Measurements from ENCODE around the gene ZBTB16.

Gene ZBTB16

GRCh38 chr11:114106986-114107385 lies 47.5 kb downstream of the ZBTB16 start:
- DNase-seq (ENCODE audit: low spot score): no peak

- DNase-seq (ENCODE audit: low spot score): no peak
These were observed 49.1 kb downstream of the ZBTB16 start for GRCh38 chr11:114108501-114109205.

GRCh38 chr11:114109206-114110090 lies 49.9 kb downstream of the ZBTB16 start:
- no peak for DNase-seq (ENCODE audit: low spot score)

GRCh38 chr11:114110123-114110522 lies 50.6 kb downstream of the ZBTB16 start:
- no peak for DNase-seq (ENCODE audit: low spot score)

- no peak for DNase-seq (ENCODE audit: low spot score)
These were observed 51.7 kb downstream of the ZBTB16 start for GRCh38 chr11:114110952-114111947.

- no peak for DNase-seq (ENCODE audit: low spot score)
These were observed 56.0 kb downstream of the ZBTB16 start for GRCh38 chr11:114115451-114115928.

- no peak for DNase-seq (ENCODE audit: low spot score)
These were observed 56.8 kb downstream of the ZBTB16 start for GRCh38 chr11:114116357-114116756.

- no peak for DNase-seq (ENCODE audit: low spot score)
These were observed 57.3 kb downstream of the ZBTB16 start for GRCh38 chr11:114116800-114117199.

GRCh38 chr11:114120606-114121005 lies 61.1 kb downstream of the ZBTB16 start:
- no peak for DNase-seq (ENCODE audit: low spot score)

- DNase-seq (ENCODE audit: low spot score): no peak
These were observed 61.6 kb downstream of the ZBTB16 start for GRCh38 chr11:114121138-114121537.

- DNase-seq (ENCODE audit: low spot score): no peak
These were observed 62.4 kb downstream of the ZBTB16 start for GRCh38 chr11:114121804-114122504.

- no peak for DNase-seq (ENCODE audit: low spot score)
These were observed 63.2 kb downstream of the ZBTB16 start for GRCh38 chr11:114122686-114123085.

GRCh38 chr11:114123692-114124330 lies 64.3 kb downstream of the ZBTB16 start:
- DNase-seq (ENCODE audit: low spot score): no peak

GRCh38 chr11:114124601-114125144 lies 65.2 kb downstream of the ZBTB16 start:
- no peak for DNase-seq (ENCODE audit: low spot score)

- DNase-seq (ENCODE audit: low spot score): no peak
These were observed 66.0 kb downstream of the ZBTB16 start for GRCh38 chr11:114125531-114125930.

- peak; percentile 43 for DNase-seq (ENCODE audit: low spot score)
These were observed 66.4 kb downstream of the ZBTB16 start for GRCh38 chr11:114125959-114126358.

- DNase-seq (ENCODE audit: low spot score): no peak
These were observed 68.9 kb downstream of the ZBTB16 start for GRCh38 chr11:114128399-114128798.

GRCh38 chr11:114129142-114129541 lies 69.6 kb downstream of the ZBTB16 start:
- DNase-seq (ENCODE audit: low spot score): no peak

GRCh38 chr11:114129699-114130098 lies 70.2 kb downstream of the ZBTB16 start:
- DNase-seq (ENCODE audit: low spot score): no peak

GRCh38 chr11:114130115-114130576 lies 70.6 kb downstream of the ZBTB16 start:
- DNase-seq (ENCODE audit: low spot score): no peak

Data from cerebellar cortex (tissue), 1 donor.